HepG2 (cell line): ENCODE results near the gene KHNYN. TPM values are rescaled to one million over a fixed set of nuclear protein-coding genes. Genes with fewer than 3 reads are reported as not detected.

Experiments used
- ARNT2 ChIP-seq: sonication (generic); formaldehyde crosslinking; IDR thresholded peaks from 2 replicates; pipeline ENCODE4 v1.8.0; 2022; ENCODE audit warnings: mild to moderate bottlenecking, low read depth, missing genetic modification reagents, moderate library complexity
- CTCF ChIP-seq: sonication (generic); formaldehyde crosslinking; IDR thresholded peaks from 2 replicates; pipeline ENCODE4 v1.5.0; 2020; ENCODE audit warnings: mild to moderate bottlenecking, missing genetic modification reagents, moderate library complexity
- GATAD1 ChIP-seq: IDR thresholded peaks from 2 replicates; pipeline ENCODE4 v1.6.1; 2016; ENCODE audit warnings: missing genetic modification reagents, missing compliant biosample characterization
- NFYB ChIP-seq: sonication (generic); formaldehyde crosslinking; IDR thresholded peaks from 2 replicates; pipeline ENCODE4 v1.4.0; 2020; ENCODE audit warnings: missing genetic modification reagents
- PAF1 ChIP-seq: IDR thresholded peaks from 2 replicates; pipeline ENCODE4 v1.6.1; 2016; ENCODE audit warnings: missing genetic modification reagents, missing compliant biosample characterization
- RARA ChIP-seq: IDR thresholded peaks from 2 replicates; pipeline ENCODE4 v1.6.1; 2016; ENCODE audit warnings: missing genetic modification reagents, missing compliant biosample characterization
- RFX5 ChIP-seq: IDR thresholded peaks from 2 replicates; pipeline ENCODE4 v1.6.1; 2011; ENCODE audit warnings: low read depth, low read length, improper control_type of control experiment
- STAG1 ChIP-seq: sonication (generic); formaldehyde crosslinking; IDR thresholded peaks from 2 replicates; pipeline ENCODE4 v1.4.0; 2020; ENCODE audit warnings: missing genetic modification reagents
- TEF ChIP-seq: sonication (generic); formaldehyde crosslinking; IDR thresholded peaks from 2 replicates; pipeline ENCODE4 v1.5.0; 2020; ENCODE audit warnings: missing genetic modification reagents
- ZNF230 ChIP-seq: sonication (generic); formaldehyde crosslinking; IDR thresholded peaks from 2 replicates; pipeline ENCODE4 v1.4.0; 2020; ENCODE audit warnings: mild to moderate bottlenecking, missing genetic modification reagents
- ZNF281 ChIP-seq: sonication (generic); formaldehyde crosslinking; IDR thresholded peaks from 2 replicates; pipeline ENCODE4 v1.4.0; 2020; ENCODE audit warnings: missing genetic modification reagents, borderline replicate concordance
- ZNF317 ChIP-seq: sonication (generic); formaldehyde crosslinking; IDR thresholded peaks from 2 replicates; pipeline ENCODE4 v1.5.0; 2020; ENCODE audit warnings: mild to moderate bottlenecking, missing genetic modification reagents
- ZNF660 ChIP-seq: sonication (generic); formaldehyde crosslinking; IDR thresholded peaks from 2 replicates; pipeline ENCODE4 v1.5.1; 2020; ENCODE audit warnings: mild to moderate bottlenecking, low read depth, missing genetic modification reagents, borderline replicate concordance
- ZSCAN29 ChIP-seq: sonication (generic); formaldehyde crosslinking; conservative IDR thresholded peaks from 2 replicates; pipeline ENCODE4 v1.4.0; 2020; ENCODE audit warnings: mild to moderate bottlenecking, missing genetic modification reagents
- polyA plus RNA-seq, 8 experiments: library from polyadenylated mRNA; depleted of rRNA in 3 of 8; stranded (reverse) in 7 of 8; unstranded in 1 of 8; fragments of >200 nt; fragmentation: Illumina TruSeq in 4 of 8; extraction: Trizol in 4 of 8; gene quantifications; 2 replicates each; pipeline versions ENCODE4 v1.2.1 to v1.2.3, GENCODE V29; 2011 to 2016; ENCODE audit warnings: low read depth in 4 of 8, missing spikeins in 1 of 8, mixed read lengths in 1 of 8; ENCODE audit not compliant: insufficient read depth in 1 of 8
- total RNA-seq, 5 experiments: library from RNA; depleted of rRNA; stranded (reverse); fragments of >200 nt; fragmentation: Illumina TruSeq; extraction: Trizol; gene quantifications; 2 replicates each; pipeline ENCODE4 v1.2.3, GENCODE V29; 2016; ENCODE audit warnings: low read depth in 1 of 5
- TF ChIP-seq, protein P1 (sequence below): sonication (generic); formaldehyde crosslinking; IDR thresholded peaks from 2 replicates; pipeline ENCODE4 v1.4.0; 2020; ENCODE audit warnings: mild to moderate bottlenecking, missing genetic modification reagents, borderline replicate concordance
- TF ChIP-seq, protein P2 (sequence below): sonication (generic); formaldehyde crosslinking; IDR thresholded peaks from 2 replicates; pipeline ENCODE4 v1.4.0; 2020; ENCODE audit warnings: missing genetic modification reagents
- TF ChIP-seq, protein P3 (sequence below): sonication (generic); formaldehyde crosslinking; IDR thresholded peaks from 2 replicates; pipeline ENCODE4 v1.4.0; 2020; ENCODE audit warnings: missing genetic modification reagents; ENCODE audit errors: not compliant biosample characterization
- TF ChIP-seq, protein P4 (sequence below): IDR thresholded peaks from 2 replicates; pipeline ENCODE4 v1.6.1; 2018; ENCODE audit warnings: missing genetic modification reagents, mild to moderate bottlenecking, missing compliant biosample characterization

KHNYN gene
- total and polyA plus RNA-seq, 2 of the 13 experiments (the other 11 are each of a cell fraction or from before 2014, with no cell fraction given) = 52.8 to 75.7 TPM

- TF ChIP-seq ZNF281 (CRISPR knock-in tag) (0 out of 2 replicates have a peak, but pooled peaks have one; percentile 7), NFYB (CRISPR knock-in tag) (no peak), ZNF230 (CRISPR knock-in tag) (0 out of 2 replicates have a peak, but pooled peaks have one; percentile 37), PAF1 (CRISPR knock-in tag) (peak; percentile 67; the same call in 1 of the 2 replicates), CTCF (CRISPR knock-in tag) (peak; percentile 95), RFX5 (no peak), ARNT2 (peak; percentile 74; the same call in 1 of the 2 replicates), GATAD1 (CRISPR knock-in tag) (0 out of 2 replicates have a peak, but pooled peaks have one; percentile 30), ZNF660 (CRISPR knock-in tag) (no peak), TEF (peak; percentile 60; the same call in 1 of the 2 replicates), ZNF317 (CRISPR knock-in tag) (no peak), ZSCAN29 (CRISPR knock-in tag) (0 out of 2 replicates have a peak, but pooled peaks have one; percentile 24), STAG1 (CRISPR knock-in tag) (peak; percentile 98), RARA (no peak)
- TF ChIP-seq, protein P1, sequence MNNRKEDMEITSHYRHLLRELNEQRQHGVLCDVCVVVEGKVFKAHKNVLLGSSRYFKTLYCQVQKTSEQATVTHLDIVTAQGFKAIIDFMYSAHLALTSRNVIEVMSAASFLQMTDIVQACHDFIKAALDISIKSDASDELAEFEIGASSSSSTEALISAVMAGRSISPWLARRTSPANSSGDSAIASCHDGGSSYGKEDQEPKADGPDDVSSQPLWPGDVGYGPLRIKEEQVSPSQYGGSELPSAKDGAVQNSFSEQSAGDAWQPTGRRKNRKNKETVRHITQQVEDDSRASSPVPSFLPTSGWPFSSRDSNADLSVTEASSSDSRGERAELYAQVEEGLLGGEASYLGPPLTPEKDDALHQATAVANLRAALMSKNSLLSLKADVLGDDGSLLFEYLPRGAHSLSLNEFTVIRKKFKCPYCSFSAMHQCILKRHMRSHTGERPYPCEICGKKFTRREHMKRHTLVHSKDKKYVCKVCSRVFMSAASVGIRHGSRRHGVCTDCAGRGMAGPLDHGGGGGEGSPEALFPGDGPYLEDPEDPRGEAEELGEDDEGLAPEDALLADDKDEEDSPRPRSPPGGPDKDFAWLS = no peak
- TF ChIP-seq, protein P2, sequence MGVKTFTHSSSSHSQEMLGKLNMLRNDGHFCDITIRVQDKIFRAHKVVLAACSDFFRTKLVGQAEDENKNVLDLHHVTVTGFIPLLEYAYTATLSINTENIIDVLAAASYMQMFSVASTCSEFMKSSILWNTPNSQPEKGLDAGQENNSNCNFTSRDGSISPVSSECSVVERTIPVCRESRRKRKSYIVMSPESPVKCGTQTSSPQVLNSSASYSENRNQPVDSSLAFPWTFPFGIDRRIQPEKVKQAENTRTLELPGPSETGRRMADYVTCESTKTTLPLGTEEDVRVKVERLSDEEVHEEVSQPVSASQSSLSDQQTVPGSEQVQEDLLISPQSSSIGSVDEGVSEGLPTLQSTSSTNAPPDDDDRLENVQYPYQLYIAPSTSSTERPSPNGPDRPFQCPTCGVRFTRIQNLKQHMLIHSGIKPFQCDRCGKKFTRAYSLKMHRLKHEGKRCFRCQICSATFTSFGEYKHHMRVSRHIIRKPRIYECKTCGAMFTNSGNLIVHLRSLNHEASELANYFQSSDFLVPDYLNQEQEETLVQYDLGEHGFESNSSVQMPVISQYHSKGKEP (CRISPR knock-in tag) = no peak
- TF ChIP-seq, protein P3, sequence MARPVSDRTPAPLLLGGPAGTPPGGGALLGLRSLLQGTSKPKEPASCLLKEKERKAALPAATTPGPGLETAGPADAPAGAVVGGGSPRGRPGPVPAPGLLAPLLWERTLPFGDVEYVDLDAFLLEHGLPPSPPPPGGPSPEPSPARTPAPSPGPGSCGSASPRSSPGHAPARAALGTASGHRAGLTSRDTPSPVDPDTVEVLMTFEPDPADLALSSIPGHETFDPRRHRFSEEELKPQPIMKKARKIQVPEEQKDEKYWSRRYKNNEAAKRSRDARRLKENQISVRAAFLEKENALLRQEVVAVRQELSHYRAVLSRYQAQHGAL (CRISPR knock-in tag) = no peak
- TF ChIP-seq, protein P4, sequence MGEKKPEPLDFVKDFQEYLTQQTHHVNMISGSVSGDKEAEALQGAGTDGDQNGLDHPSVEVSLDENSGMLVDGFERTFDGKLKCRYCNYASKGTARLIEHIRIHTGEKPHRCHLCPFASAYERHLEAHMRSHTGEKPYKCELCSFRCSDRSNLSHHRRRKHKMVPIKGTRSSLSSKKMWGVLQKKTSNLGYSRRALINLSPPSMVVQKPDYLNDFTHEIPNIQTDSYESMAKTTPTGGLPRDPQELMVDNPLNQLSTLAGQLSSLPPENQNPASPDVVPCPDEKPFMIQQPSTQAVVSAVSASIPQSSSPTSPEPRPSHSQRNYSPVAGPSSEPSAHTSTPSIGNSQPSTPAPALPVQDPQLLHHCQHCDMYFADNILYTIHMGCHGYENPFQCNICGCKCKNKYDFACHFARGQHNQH (CRISPR knock-in tag) = 0 out of 2 replicates have a peak, but pooled peaks have one; percentile 10
These were observed 6.7 kb downstream of the KHNYN start (continued) for GRCh38 chr14:24436355-24437019.
